DOHH2 (cell line): ENCODE results near the gene FAM25A.

ENCODE experiments used
- CTCF ChIP-seq: fragments of 200-600 bp; sonication (generic); IDR thresholded peaks from one replicate; pipeline ENCODE4 v1.5.1; 2014; ENCODE audit warnings: antibody characterized with exemption, mild to moderate bottlenecking, low read depth, low read length; ENCODE audit not compliant: poor library complexity, severe bottlenecking
- EZH2phosphoT487 ChIP-seq: fragments of 200-600 bp; sonication (generic); IDR thresholded peaks from 2 replicates; pipeline ENCODE4 v1.6.1; 2017; ENCODE audit warnings: borderline replicate concordance, mild to moderate bottlenecking, antibody characterized with exemption, low read length, moderate library complexity, mixed read lengths

GRCh38 chr10:86971232-86971991 lies 48.7 kb upstream of the FAM25A start:
- no peak for TF ChIP-seq CTCF
- no peak for TF ChIP-seq EZH2phosphoT487
